ENCODE measurements around the gene CTNNA1.
"Not testable (repeated sequence)": the region's sequence is repeated elsewhere in the genome, so short reads cannot be mapped to it uniquely, and the experiment has no call there.

Gene CTNNA1

GRCh38 chr5:138833726-138834480, 80.7 kb downstream of the CTNNA1 start:
- H3K4me3 ChIP-seq (ENCODE audit: low read length), result no peak overlapping the region
- no peak for DNase-seq (ENCODE audit: low read depth, low spot score)

GRCh38 chr5:138834853-138835252, 81.6 kb downstream of the CTNNA1 start:
- DNase-seq (ENCODE audit: low read depth, low spot score); H3K4me3 ChIP-seq (ENCODE audit: low read length): not testable (repeated sequence)

GRCh38 chr5:138837160-138837559, 83.9 kb downstream of the CTNNA1 start:
- no peak for DNase-seq (ENCODE audit: low read depth, low spot score)
- no peak overlapping the region for H3K4me3 ChIP-seq (ENCODE audit: low read length)

GRCh38 chr5:138840103-138840502, 86.9 kb downstream of the CTNNA1 start:
- DNase-seq (ENCODE audit: low read depth, low spot score), result no peak
- H3K4me3 ChIP-seq (ENCODE audit: low read length), result no peak overlapping the region

GRCh38 chr5:138841531-138841930, 88.3 kb downstream of the CTNNA1 start:
- H3K4me3 ChIP-seq (ENCODE audit: low read length), result no peak overlapping the region

GRCh38 chr5:138843316-138844124, 90.3 kb downstream of the CTNNA1 start:
- H3K4me3 ChIP-seq (ENCODE audit: low read length), result no peak overlapping the region
- no peak for DNase-seq (ENCODE audit: low read depth, low spot score)

More at GRCh38 chr5:138841531-138841930, 88.3 kb downstream of the CTNNA1 start:
- no peak for DNase-seq (ENCODE audit: low read depth, low spot score)

- no peak overlapping the region for H3K4me3 ChIP-seq (ENCODE audit: low read length)
- no peak for DNase-seq (ENCODE audit: low read depth, low spot score)
Measured at GRCh38 chr5:138844125-138844461, 90.9 kb downstream of the CTNNA1 start.

- DNase-seq (ENCODE audit: low read depth, low spot score), result no peak
- H3K4me3 ChIP-seq (ENCODE audit: low read length), result no peak overlapping the region
Measured at GRCh38 chr5:138844812-138845513, 91.7 kb downstream of the CTNNA1 start.

GRCh38 chr5:138849439-138849838, 96.2 kb downstream of the CTNNA1 start:
- no peak overlapping the region for H3K4me3 ChIP-seq (ENCODE audit: low read length)
- no peak for DNase-seq (ENCODE audit: low read depth, low spot score)

- no peak overlapping the region for H3K4me3 ChIP-seq (ENCODE audit: low read length)
- no peak for DNase-seq (ENCODE audit: low read depth, low spot score)
Measured at GRCh38 chr5:138849882-138850281, 96.7 kb downstream of the CTNNA1 start.

- H3K4me3 ChIP-seq (ENCODE audit: low read length), result no peak overlapping the region
- no peak for DNase-seq (ENCODE audit: low read depth, low spot score)
Measured at GRCh38 chr5:138850865-138851435, 97.7 kb downstream of the CTNNA1 start.

GRCh38 chr5:138853132-138853531, 99.9 kb downstream of the CTNNA1 start:
- no peak for DNase-seq (ENCODE audit: low read depth, low spot score)
- no peak overlapping the region for H3K4me3 ChIP-seq (ENCODE audit: low read length)

GRCh38 chr5:138867011-138867410, 113.8 kb downstream of the CTNNA1 start:
- no peak overlapping the region for H3K4me3 ChIP-seq (ENCODE audit: low read length)
- no peak for DNase-seq (ENCODE audit: low read depth, low spot score)

GRCh38 chr5:138869038-138869437, 115.8 kb downstream of the CTNNA1 start:
- no peak overlapping the region for H3K4me3 ChIP-seq (ENCODE audit: low read length)
- no peak for DNase-seq (ENCODE audit: low read depth, low spot score)

GRCh38 chr5:138869763-138870500, 116.7 kb downstream of the CTNNA1 start:
- no peak for DNase-seq (ENCODE audit: low read depth, low spot score)
- H3K4me3 ChIP-seq (ENCODE audit: low read length), result no peak overlapping the region

- no peak overlapping the region for H3K4me3 ChIP-seq (ENCODE audit: low read length)
- no peak for DNase-seq (ENCODE audit: low read depth, low spot score)
Measured at GRCh38 chr5:138870611-138871010, 117.4 kb downstream of the CTNNA1 start.

GRCh38 chr5:138872841-138873465, 119.7 kb downstream of the CTNNA1 start:
- DNase-seq (ENCODE audit: low read depth, low spot score), result no peak
- H3K4me3 ChIP-seq (ENCODE audit: low read length), result no peak overlapping the region

GRCh38 chr5:138873466-138874221, 120.4 kb downstream of the CTNNA1 start:
- no peak for DNase-seq (ENCODE audit: low read depth, low spot score)
- no peak overlapping the region for H3K4me3 ChIP-seq (ENCODE audit: low read length)
